Pancreas (tissue), 10 donors: ENCODE data around the gene TRIM8. TPM values are rescaled to one million over a fixed set of nuclear protein-coding genes. Genes with fewer than 3 reads are reported as not detected.

Experiments
- ATAC-seq, 4 donors: fragments of 200-7000 bp; cut with Tn5 transposase; one replicate each; pipeline versions ENCODE4 v1.8.0 to v1.9.1; 2020; ENCODE audit warnings: mild to moderate bottlenecking in 4 of 4, moderate library complexity in 4 of 4
- DNase-seq, 6 donors: peaks; one replicate each; pipeline ENCODE4 v3.0.0-alpha.2; 2020
- FAIRE-seq: peaks from 2 replicates; lab custom pipeline; 2012; peaks lifted over from hg19 to GRCh38; lab: Jason Lieb, UNC
- H3K27ac ChIP-seq, 4 donors: fragments of 200-600 bp; sonication (generic); 1 replicate in 3 of 4; 2 replicates in 1 of 4; pipeline versions ENCODE4 v1.5.0 to v1.8.0; 2020
- H3K27me3 ChIP-seq, 4 donors: fragments of 200-600 bp; one replicate each; pipeline ENCODE4 v1.8.0; 2021
- H3K36me3 ChIP-seq, 3 donors: fragments of 200-600 bp; sonication (generic) in 1 of 3; one replicate each; pipeline versions ENCODE4 v1.5.0 to v1.8.0; 2020 to 2021
- H3K4me1 ChIP-seq, 3 donors: fragments of 200-600 bp; one replicate each; pipeline ENCODE4 v1.8.0; 2021
- H3K4me3 ChIP-seq, 4 donors: fragments of 200-600 bp; sonication (generic) in 2 of 4; one replicate each; pipeline versions ENCODE4 v1.5.0 to v1.8.0; 2020 to 2021
- H3K9me3 ChIP-seq, 4 donors: fragments of 200-600 bp; one replicate each; pipeline ENCODE4 v1.8.0; 2021
- CTCF ChIP-seq, 4 donors: fragments of 200-600 bp; sonication (generic) in 3 of 4; IDR thresholded peaks; one replicate each; pipeline versions ENCODE4 v1.5.0 to v1.8.0; 2021; ENCODE audit warnings: antibody characterized with exemption in 4 of 4
- WGBS, 2 donors: extraction: QIAGEN DNeasy Blood & Tissue Kit; methylation state at CpG; one replicate each; pipeline ENCODE4 v1.1.7; 2013; 5-methylcytosine and 5-hydroxymethylcytosine counted together
- intact Hi-C, 3 donors: fragments of 100-400 bp; cut with DNase I; formaldehyde crosslinking; loops; one replicate each; pipeline versions ENCODE4 v1.11.1 to v1.14.2; 2022
- polyA plus RNA-seq, 2 donors: library from polyadenylated mRNA; stranded (reverse); fragments of 200-250 nt; gene quantifications; one replicate each; pipeline ENCODE4 v1.2.3, GENCODE V29; 2013
- total RNA-seq, 6 donors: library from RNA; stranded (reverse); fragmentation: NEBNext Ultra II Directional in 4 of 6; extraction: Animal tissue kit (Norgen Biotek cat#: 25700) in 4 of 6; gene quantifications; one replicate each; pipeline versions ENCODE4 v1.2.1 to v1.2.4, GENCODE V29; 2021 to 2023
- donor health status: healthy with polysubstance abuse.
- donor health status: DM: no; HTN: no; CAD: no; lungs with moderate emphysema.
- donor health status: DM: no; HTN: no; CAD: no.
- donor health status: control.
- donor health status: control.
- donor health status: Bipolar disorder and iron deficiency.
- donor health status: DM: yes; HTN: yes; CAD: no.
- donor health status: DM: no; HTN: no; CAD: no.
- donor health status: DM: no; HTN: no; CAD: no.
- donor health status: DM: yes; HTN: yes; CAD: no.

Gene TRIM8
- total and polyA plus RNA-seq, 8 donors = 42.2 to 106 (median 74.1) TPM

- FAIRE-seq (no peak), ATAC-seq (no peak), DNase-seq (peak in 1 of 6 donors; percentile 47)
- Histone ChIP-seq H3K4me1 (peaks cover 0 to 11% (median 6%) of the 10 kb centered on the region in 3 donors), H3K36me3 (peaks cover 0 to 9% (median 0%) of the 10 kb centered on the region in 3 donors), H3K27me3 (no peaks in the 10 kb centered on the region), H3K9me3 (no peaks in the 10 kb centered on the region), H3K27ac (no peak overlapping the region), H3K4me3 (no peak overlapping the region)
- WGBS, 2 donors = 82 to 83% methylated on average over 6 of the region's 6 CpGs
- TF ChIP-seq CTCF (IDR thresholded peaks at IDR 0.05) = no peak
- intact Hi-C loops = no loop called here
Measured at GRCh38 chr10:102630663-102631062, 13.6 kb upstream of the TRIM8 start.

GRCh38 chr10:102631525-102632393, 12.5 kb upstream of the TRIM8 start:
- ATAC-seq (no peak), FAIRE-seq (no peak), DNase-seq (no peak)
- no peaks in the 10 kb centered on the region for H3K9me3 ChIP-seq
- H3K36me3 ChIP-seq = peaks cover 0 to 9% (median 0%) of the 10 kb centered on the region in 3 donors
- WGBS, 2 donors = 83 to 86% methylated on average over 10 of the region's 10 CpGs
- no peak overlapping the region for H3K4me3 ChIP-seq
- intact Hi-C loops = no loop called here
- no peak overlapping the region for H3K27ac ChIP-seq
- peaks cover 0 to 11% (median 6%) of the 10 kb centered on the region in 3 donors for H3K4me1 ChIP-seq
- TF ChIP-seq CTCF (IDR thresholded peaks at IDR 0.05) = no peak
- H3K27me3 ChIP-seq = no peaks in the 10 kb centered on the region

GRCh38 chr10:102632394-102633111, 11.7 kb upstream of the TRIM8 start:
- DNase-seq (peak in 1 of 6 donors; percentile 41), ATAC-seq (no peak), FAIRE-seq (no peak)
- no peak for TF ChIP-seq CTCF (IDR thresholded peaks at IDR 0.05)
- no peak overlapping the region for H3K4me3 ChIP-seq
- intact Hi-C loops = no loop called here
- H3K27ac ChIP-seq = no peak overlapping the region
- H3K36me3 ChIP-seq = peaks cover 0 to 9% (median 0%) of the 10 kb centered on the region in 3 donors
- peaks cover 0 to 6% (median 5%) of the 10 kb centered on the region in 3 donors for H3K4me1 ChIP-seq
- H3K27me3 ChIP-seq = no peaks in the 10 kb centered on the region
- 53% methylated on average over 5 of the region's 5 CpGs for WGBS, 2 donors
- no peaks in the 10 kb centered on the region for H3K9me3 ChIP-seq

GRCh38 chr10:102633287-102633686, 11.0 kb upstream of the TRIM8 start:
- DNase-seq = no peak
- FAIRE-seq = no peak
- peak in 2 of 4 donors; percentile 17 for ATAC-seq
- Histone ChIP-seq H3K4me3 (no peak overlapping the region), H3K36me3 (peaks cover 0 to 9% (median 0%) of the 10 kb centered on the region in 3 donors), H3K4me1 (no peaks in the 10 kb centered on the region), H3K27me3 (no peaks in the 10 kb centered on the region), H3K27ac (no peak overlapping the region), H3K9me3 (no peaks in the 10 kb centered on the region)
- TF ChIP-seq CTCF (IDR thresholded peaks at IDR 0.05) = no peak
- intact Hi-C loops = no loop called here
- WGBS, 2 donors = 66 to 67% methylated on average over 6 of the region's 6 CpGs
